NCI-H2107 (cell line): ENCODE data around the gene NDUFB3.

Source experiments
- DNase-seq: peaks from one replicate; lab custom pipeline; 2025; lab: John Stamatoyannopoulos, UW

Gene NDUFB3

DNA sequence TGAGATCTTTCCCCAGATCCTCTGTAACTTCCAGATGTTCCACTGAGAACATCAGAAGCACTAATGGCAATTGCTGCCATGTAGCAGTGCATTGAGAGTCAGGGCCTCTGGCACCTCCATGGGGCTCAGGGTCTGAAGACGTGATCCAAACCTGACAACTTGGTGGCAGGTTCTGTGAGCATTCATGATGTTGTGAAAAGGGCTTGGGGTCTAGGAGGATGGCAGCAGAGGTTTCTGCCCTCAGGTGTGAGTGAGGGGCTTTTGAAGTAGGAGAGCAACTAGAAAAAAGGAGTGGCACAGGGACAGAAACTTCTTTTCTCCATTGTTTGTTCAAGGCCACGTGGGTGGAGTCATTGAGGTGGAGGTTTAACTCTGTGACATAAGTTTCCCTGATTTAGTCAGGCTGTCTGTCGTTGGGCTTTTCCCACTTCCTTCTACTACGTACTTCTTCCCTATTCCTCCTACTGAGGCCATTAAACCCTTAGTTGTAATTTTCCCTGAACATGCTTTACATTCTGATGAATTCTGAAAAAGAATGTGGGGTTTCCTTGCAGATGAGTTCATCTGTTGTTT is 57.2 kb downstream of the NDUFB3 start:
- DNase-seq = no peak

GRCh38 chr2:201130524-201131186 is 58.9 kb downstream of the NDUFB3 start:
- no peak for DNase-seq

- no peak for DNase-seq
These were observed 60.7 kb downstream of the NDUFB3 start for GRCh38 chr2:201132518-201132917.
